ENCODE results near the gene POLR3H. TPM values are rescaled to one million over a fixed set of nuclear protein-coding genes. Genes with fewer than 3 reads are reported as not detected.

Gene POLR3H
- total and polyA plus RNA-seq, 2 experiments from 2014 or later, result 19.0 to 26.5 TPM

DNA sequence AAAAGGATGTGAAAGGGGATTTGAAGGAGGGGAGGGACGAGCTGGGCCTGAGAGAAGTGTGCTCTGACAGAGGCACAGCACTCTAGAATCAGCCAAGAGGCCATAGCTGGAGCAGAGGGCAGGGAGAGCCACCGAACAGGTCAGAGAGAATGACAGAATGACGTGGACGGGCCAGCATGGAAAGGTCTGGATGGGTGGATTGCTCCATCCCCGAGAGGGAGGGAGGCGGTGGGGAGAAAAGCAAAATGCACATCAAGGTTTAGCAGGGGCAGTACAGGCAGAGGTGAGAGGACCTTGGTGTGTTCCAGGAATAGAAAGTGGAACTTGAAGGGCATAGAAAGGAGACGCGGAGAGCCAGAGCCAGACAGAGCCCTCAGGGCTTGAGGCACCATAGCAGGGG lies 38.4 kb upstream of the POLR3H start:
- H3K36me3 Mint-ChIP-seq (ENCODE audit: low read depth), result peaks cover 3% of the 10 kb centered on the region; the same call in 1 of the 3 replicates
- no peaks in the 10 kb centered on the region for H3K9me2 ChIP-seq (ENCODE audit: insufficient read depth)
- no peaks in the 10 kb centered on the region for H3K4me1 ChIP-seq (ENCODE audit: insufficient read depth)
- no peaks in the 10 kb centered on the region for H3K27me3 ChIP-seq (ENCODE audit: insufficient read depth)
- no peak overlapping the region for H3K27ac Mint-ChIP-seq
- ATAC-seq, result no peak
- DNase-seq (ENCODE audit: low spot score), result no peak
- TF ChIP-seq, protein P1, sequence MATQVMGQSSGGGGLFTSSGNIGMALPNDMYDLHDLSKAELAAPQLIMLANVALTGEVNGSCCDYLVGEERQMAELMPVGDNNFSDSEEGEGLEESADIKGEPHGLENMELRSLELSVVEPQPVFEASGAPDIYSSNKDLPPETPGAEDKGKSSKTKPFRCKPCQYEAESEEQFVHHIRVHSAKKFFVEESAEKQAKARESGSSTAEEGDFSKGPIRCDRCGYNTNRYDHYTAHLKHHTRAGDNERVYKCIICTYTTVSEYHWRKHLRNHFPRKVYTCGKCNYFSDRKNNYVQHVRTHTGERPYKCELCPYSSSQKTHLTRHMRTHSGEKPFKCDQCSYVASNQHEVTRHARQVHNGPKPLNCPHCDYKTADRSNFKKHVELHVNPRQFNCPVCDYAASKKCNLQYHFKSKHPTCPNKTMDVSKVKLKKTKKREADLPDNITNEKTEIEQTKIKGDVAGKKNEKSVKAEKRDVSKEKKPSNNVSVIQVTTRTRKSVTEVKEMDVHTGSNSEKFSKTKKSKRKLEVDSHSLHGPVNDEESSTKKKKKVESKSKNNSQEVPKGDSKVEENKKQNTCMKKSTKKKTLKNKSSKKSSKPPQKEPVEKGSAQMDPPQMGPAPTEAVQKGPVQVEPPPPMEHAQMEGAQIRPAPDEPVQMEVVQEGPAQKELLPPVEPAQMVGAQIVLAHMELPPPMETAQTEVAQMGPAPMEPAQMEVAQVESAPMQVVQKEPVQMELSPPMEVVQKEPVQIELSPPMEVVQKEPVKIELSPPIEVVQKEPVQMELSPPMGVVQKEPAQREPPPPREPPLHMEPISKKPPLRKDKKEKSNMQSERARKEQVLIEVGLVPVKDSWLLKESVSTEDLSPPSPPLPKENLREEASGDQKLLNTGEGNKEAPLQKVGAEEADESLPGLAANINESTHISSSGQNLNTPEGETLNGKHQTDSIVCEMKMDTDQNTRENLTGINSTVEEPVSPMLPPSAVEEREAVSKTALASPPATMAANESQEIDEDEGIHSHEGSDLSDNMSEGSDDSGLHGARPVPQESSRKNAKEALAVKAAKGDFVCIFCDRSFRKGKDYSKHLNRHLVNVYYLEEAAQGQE (IDR thresholded peaks at IDR 0.05; ENCODE audit: unreplicated experiment), result no peak
- TF ChIP-seq, protein P2, sequence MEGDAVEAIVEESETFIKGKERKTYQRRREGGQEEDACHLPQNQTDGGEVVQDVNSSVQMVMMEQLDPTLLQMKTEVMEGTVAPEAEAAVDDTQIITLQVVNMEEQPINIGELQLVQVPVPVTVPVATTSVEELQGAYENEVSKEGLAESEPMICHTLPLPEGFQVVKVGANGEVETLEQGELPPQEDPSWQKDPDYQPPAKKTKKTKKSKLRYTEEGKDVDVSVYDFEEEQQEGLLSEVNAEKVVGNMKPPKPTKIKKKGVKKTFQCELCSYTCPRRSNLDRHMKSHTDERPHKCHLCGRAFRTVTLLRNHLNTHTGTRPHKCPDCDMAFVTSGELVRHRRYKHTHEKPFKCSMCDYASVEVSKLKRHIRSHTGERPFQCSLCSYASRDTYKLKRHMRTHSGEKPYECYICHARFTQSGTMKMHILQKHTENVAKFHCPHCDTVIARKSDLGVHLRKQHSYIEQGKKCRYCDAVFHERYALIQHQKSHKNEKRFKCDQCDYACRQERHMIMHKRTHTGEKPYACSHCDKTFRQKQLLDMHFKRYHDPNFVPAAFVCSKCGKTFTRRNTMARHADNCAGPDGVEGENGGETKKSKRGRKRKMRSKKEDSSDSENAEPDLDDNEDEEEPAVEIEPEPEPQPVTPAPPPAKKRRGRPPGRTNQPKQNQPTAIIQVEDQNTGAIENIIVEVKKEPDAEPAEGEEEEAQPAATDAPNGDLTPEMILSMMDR (conservative IDR thresholded peaks at IDR 0.05; ENCODE audit: low read depth in 2 of 2), result no peak
- TF ChIP-seq EZH2phosphoT487 (IDR thresholded peaks at IDR 0.05; ENCODE audit: unreplicated experiment), result no peak
- TF ChIP-seq, protein P3, sequence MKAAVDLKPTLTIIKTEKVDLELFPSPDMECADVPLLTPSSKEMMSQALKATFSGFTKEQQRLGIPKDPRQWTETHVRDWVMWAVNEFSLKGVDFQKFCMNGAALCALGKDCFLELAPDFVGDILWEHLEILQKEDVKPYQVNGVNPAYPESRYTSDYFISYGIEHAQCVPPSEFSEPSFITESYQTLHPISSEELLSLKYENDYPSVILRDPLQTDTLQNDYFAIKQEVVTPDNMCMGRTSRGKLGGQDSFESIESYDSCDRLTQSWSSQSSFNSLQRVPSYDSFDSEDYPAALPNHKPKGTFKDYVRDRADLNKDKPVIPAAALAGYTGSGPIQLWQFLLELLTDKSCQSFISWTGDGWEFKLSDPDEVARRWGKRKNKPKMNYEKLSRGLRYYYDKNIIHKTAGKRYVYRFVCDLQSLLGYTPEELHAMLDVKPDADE (IDR thresholded peaks at IDR 0.05), result no peak
- TF ChIP-seq EZH2 (IDR thresholded peaks at IDR 0.05; ENCODE audit: low read depth, unreplicated experiment), result no peak
- no peak for TF ChIP-seq NANOG (IDR thresholded peaks at IDR 0.05; ENCODE audit: borderline replicate concordance)
- TF ChIP-seq ZNF331 (CRISPR knock-in tag; IDR thresholded peaks at IDR 0.05; ENCODE audit: low read depth), result no peak
- TF ChIP-seq, protein P4, sequence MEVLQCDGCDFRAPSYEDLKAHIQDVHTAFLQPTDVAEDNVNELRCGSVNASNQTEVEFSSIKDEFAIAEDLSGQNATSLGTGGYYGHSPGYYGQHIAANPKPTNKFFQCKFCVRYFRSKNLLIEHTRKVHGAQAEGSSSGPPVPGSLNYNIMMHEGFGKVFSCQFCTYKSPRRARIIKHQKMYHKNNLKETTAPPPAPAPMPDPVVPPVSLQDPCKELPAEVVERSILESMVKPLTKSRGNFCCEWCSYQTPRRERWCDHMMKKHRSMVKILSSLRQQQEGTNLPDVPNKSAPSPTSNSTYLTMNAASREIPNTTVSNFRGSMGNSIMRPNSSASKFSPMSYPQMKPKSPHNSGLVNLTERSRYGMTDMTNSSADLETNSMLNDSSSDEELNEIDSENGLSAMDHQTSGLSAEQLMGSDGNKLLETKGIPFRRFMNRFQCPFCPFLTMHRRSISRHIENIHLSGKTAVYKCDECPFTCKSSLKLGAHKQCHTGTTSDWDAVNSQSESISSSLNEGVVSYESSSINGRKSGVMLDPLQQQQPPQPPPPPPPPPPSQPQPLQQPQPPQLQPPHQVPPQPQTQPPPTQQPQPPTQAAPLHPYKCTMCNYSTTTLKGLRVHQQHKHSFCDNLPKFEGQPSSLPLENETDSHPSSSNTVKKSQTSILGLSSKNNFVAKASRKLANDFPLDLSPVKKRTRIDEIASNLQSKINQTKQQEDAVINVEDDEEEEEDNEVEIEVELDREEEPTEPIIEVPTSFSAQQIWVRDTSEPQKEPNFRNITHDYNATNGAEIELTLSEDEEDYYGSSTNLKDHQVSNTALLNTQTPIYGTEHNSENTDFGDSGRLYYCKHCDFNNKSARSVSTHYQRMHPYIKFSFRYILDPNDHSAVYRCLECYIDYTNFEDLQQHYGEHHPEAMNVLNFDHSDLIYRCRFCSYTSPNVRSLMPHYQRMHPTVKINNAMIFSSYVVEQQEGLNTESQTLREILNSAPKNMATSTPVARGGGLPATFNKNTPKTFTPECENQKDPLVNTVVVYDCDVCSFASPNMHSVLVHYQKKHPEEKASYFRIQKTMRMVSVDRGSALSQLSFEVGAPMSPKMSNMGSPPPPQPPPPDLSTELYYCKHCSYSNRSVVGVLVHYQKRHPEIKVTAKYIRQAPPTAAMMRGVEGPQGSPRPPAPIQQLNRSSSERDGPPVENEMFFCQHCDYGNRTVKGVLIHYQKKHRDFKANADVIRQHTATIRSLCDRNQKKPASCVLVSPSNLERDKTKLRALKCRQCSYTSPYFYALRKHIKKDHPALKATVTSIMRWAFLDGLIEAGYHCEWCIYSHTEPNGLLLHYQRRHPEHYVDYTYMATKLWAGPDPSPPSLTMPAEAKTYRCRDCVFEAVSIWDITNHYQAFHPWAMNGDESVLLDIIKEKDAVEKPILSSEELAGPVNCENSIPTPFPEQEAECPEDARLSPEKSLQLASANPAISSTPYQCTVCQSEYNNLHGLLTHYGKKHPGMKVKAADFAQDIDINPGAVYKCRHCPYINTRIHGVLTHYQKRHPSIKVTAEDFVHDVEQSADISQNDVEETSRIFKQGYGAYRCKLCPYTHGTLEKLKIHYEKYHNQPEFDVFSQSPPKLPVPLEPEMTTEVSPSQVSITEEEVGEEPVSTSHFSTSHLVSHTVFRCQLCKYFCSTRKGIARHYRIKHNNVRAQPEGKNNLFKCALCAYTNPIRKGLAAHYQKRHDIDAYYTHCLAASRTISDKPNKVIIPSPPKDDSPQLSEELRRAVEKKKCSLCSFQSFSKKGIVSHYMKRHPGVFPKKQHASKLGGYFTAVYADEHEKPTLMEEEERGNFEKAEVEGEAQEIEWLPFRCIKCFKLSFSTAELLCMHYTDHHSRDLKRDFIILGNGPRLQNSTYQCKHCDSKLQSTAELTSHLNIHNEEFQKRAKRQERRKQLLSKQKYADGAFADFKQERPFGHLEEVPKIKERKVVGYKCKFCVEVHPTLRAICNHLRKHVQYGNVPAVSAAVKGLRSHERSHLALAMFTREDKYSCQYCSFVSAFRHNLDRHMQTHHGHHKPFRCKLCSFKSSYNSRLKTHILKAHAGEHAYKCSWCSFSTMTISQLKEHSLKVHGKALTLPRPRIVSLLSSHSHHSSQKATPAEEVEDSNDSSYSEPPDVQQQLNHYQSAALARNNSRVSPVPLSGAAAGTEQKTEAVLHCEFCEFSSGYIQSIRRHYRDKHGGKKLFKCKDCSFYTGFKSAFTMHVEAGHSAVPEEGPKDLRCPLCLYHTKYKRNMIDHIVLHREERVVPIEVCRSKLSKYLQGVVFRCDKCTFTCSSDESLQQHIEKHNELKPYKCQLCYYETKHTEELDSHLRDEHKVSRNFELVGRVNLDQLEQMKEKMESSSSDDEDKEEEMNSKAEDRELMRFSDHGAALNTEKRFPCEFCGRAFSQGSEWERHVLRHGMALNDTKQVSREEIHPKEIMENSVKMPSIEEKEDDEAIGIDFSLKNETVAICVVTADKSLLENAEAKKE (CRISPR knock-in tag; IDR thresholded peaks at IDR 0.05), result no peak
- no peak for TF ChIP-seq ZNF114 (CRISPR knock-in tag; IDR thresholded peaks at IDR 0.05)
- no peak for TF ChIP-seq JUNB (IDR thresholded peaks at IDR 0.05; ENCODE audit: unreplicated experiment)
- TF ChIP-seq POLR2AphosphoS5 (IDR thresholded peaks at IDR 0.05; ENCODE audit: low read depth), result no peak
- TF ChIP-seq CREB1 (CRISPR knock-in tag; IDR thresholded peaks at IDR 0.05; ENCODE audit: low read depth), result no peak
- TF ChIP-seq STAT1 (IDR thresholded peaks at IDR 0.05; ENCODE audit: unreplicated experiment), result no peak
- H4K20me1 ChIP-seq (replicated peaks; ENCODE audit: insufficient read depth), result no peaks in the 10 kb centered on the region
- no peaks in the 10 kb centered on the region for H3K79me2 ChIP-seq (replicated peaks; ENCODE audit: insufficient read depth)
- H3K9me3 Mint-ChIP-seq, result no peaks in the 10 kb centered on the region
- H3F3A ChIP-seq (replicated peaks; ENCODE audit: low read depth), result no peaks in the 10 kb centered on the region
- no peak overlapping the region for H2AFZ ChIP-seq
- no peaks in the 10 kb centered on the region for H3K36me3 ChIP-seq (ENCODE audit: insufficient read depth)
- no peak overlapping the region for H3K27ac ChIP-seq (ENCODE audit: low read depth)
- H3K4me3 Mint-ChIP-seq, result no peak overlapping the region
- peaks cover 14% of the 10 kb centered on the region for H3K27me3 Mint-ChIP-seq (ENCODE audit: insufficient read depth, low read depth, poor library complexity)
- no peaks in the 10 kb centered on the region for H3K4me1 Mint-ChIP-seq
- no peak overlapping the region for H3K4me3 ChIP-seq
- H3K4me2 ChIP-seq, result no peak overlapping the region
